Measurements from ENCODE around the gene UNKL.

Gene UNKL

DNA sequence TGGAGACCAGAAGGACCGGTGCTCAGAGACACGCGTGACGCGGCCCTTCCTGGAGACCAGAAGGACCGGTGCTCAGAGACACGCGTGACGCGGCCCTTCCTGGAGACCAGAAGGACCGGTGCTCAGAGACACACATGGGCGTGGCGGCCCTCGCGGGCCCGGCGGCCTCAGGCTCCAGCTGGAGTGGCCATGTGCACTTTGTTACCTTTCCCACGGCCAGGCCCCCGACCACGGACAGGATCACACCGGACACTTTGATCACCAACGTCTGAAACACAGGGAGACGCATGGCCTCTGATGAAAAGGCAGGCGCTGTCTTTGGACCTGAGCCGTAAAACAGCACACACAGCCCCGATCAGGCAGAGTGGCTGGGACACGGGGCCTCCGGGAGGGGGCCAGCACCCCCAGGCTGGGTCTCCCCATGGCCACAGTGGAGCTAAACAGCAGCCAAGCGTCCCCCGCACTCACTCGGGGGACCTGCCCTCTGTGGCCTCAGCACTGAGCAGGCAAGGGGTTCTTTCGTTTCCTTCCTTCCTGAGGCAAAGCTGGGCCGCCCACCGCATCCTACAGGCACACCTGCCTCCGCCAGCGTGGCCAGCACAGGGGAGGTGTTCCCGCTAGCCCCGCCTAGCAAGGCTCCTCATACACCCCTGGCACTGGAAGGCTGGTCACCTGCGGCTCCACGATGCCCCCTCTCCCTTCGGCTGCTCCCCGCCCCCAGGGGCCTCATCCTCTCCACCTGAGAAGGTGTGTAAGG lies 43.2 kb upstream of the UNKL start:
- no peak for TF ChIP-seq CTCF (IDR thresholded peaks at IDR 0.05; ENCODE audit: low read depth, low read length, missing control alignments)
- DNase-seq (ENCODE audit: extremely low read depth, low read depth) = no peak
- no peak overlapping the region for H3K4me3 ChIP-seq (replicated peaks; ENCODE audit: low read depth, low read length)

- no peak for TF ChIP-seq CTCF (IDR thresholded peaks at IDR 0.05; ENCODE audit: low read depth, low read length, missing control alignments)
- no peak overlapping the region for H3K4me3 ChIP-seq (replicated peaks; ENCODE audit: low read depth, low read length)
- no peak for DNase-seq (ENCODE audit: extremely low read depth, low read depth)
Observed at GRCh38 chr16:1456951-1457350, 42.4 kb upstream of the UNKL start.

DNA sequence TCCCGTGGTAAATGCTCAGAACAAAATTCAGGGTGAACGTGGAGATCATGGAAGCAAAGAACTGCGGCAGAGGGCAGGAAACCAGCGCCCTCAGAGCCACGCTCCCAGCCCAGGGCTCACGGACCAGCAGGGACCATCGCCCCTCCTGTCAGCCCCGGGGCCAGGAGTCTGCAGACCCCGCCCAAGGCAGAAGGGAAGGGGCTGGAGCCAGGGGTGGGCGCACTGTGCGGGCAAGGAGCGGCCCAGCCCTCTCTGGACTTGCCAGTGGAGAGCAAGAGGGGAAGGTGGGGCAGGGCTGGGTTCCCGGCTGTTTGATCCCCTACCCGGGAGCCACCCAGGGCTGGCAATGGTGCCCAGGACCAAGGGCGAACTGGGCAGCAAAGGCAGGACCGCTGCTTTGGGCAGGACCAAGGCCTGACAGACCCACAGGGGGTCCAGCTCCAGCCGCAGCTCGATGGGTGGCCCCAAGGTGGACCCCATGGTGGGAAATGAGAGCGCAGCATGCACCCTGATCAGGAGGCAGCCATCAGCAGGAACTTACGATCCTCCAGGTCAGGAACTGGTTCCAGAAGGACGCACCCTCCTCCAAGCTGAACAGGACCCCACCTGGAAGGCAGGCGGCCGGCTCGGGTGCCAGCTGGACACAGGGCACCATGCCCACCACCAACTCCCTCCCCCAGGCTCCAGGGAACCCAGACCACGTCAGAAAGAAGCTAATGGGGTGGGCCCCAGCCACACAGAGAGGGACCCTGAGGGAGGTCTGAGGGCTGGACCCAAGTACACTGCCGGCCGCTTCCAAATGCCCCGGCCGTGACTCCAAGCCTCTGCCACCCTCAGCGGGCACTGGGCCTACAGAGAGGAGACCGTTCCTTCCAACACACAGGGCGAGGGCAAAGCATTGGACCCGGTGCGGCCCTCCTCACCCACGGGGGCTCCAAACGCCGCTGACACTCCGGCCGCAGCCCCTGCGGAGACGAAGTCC lies 41.0 kb upstream of the UNKL start:
- DNase-seq (ENCODE audit: extremely low read depth, low read depth) = no peak
- no peak for TF ChIP-seq CTCF (IDR thresholded peaks at IDR 0.05; ENCODE audit: low read depth, low read length, missing control alignments)
- H3K4me3 ChIP-seq (replicated peaks; ENCODE audit: low read depth, low read length) = no peak overlapping the region

GRCh38 chr16:1454561-1454960 lies 40.1 kb upstream of the UNKL start:
- no peak for TF ChIP-seq CTCF (IDR thresholded peaks at IDR 0.05; ENCODE audit: low read depth, low read length, missing control alignments)
- no peak overlapping the region for H3K4me3 ChIP-seq (replicated peaks; ENCODE audit: low read depth, low read length)
- no peak for DNase-seq (ENCODE audit: extremely low read depth, low read depth)

GRCh38 chr16:1453316-1453715 lies 38.8 kb upstream of the UNKL start:
- TF ChIP-seq CTCF (IDR thresholded peaks at IDR 0.05; ENCODE audit: low read depth, low read length, missing control alignments) = no peak
- DNase-seq (ENCODE audit: extremely low read depth, low read depth) = no peak
- H3K4me3 ChIP-seq (replicated peaks; ENCODE audit: low read depth, low read length) = no peak overlapping the region

DNA sequence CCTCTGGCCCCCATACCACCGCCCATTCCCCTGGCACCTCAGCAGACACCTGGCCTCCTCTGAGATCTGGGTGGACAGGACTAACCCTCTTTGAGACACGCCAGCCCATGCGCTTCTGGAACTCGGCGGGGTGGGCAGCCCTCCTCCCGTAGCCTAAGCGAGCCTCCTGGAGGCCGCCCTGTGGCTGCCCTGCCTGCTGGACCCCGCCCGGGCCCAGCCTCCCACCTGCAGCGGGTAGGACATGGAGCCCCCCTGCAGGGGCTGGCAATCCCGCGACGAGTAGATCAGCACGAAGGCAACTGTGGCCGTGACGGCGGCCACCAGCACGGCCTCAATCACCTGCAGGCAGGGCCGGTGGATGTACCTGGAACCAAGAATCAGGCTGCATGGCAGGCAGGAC lies 38.0 kb upstream of the UNKL start:
- H3K4me3 ChIP-seq (replicated peaks; ENCODE audit: low read depth, low read length) = no peak overlapping the region
- no peak for DNase-seq (ENCODE audit: extremely low read depth, low read depth)
- no peak for TF ChIP-seq CTCF (IDR thresholded peaks at IDR 0.05; ENCODE audit: low read depth, low read length, missing control alignments)

All from HFF-Myc (cell line).